Calu3 (cell line): Measurements from ENCODE around the gene PSMB5. TPM values are rescaled to one million over a fixed set of nuclear protein-coding genes. Genes with fewer than 3 reads are reported as not detected.

Experiments
- BruUV-seq: library from RNA; stranded (reverse); fragments of 400-500 nt; replicated peaks from 2 replicates; lab custom pipeline; 2021; lab: Mats Ljungman, UMichigan
- CTCF ChIA-PET: fragments of 300-600 bp; sonication (Branson Sonifier 250); formaldehyde crosslinking; loops from one replicate; lab custom pipeline; 2022; ENCODE audit warnings: antibody characterized with exemption; lab: Charles Lee
- DNase-seq: peaks from one replicate; pipeline ENCODE4 v3.0.0; 2022
- H3K27ac Mint-ChIP-seq: one replicate; pipeline ENCODE4 v1.8.0; 2022; ENCODE audit warnings: mixed read lengths; ENCODE audit not compliant: unreplicated experiment
- H3K27me3 Mint-ChIP-seq: one replicate; pipeline ENCODE4 v1.8.0; 2022; ENCODE audit warnings: mixed read lengths; ENCODE audit not compliant: unreplicated experiment
- H3K36me3 Mint-ChIP-seq: one replicate; pipeline ENCODE4 v1.8.0; 2022; ENCODE audit warnings: mild to moderate bottlenecking, moderate library complexity, mixed read lengths; ENCODE audit not compliant: insufficient read depth, unreplicated experiment
- H3K4me1 Mint-ChIP-seq: one replicate; pipeline ENCODE4 v1.8.0; 2022; ENCODE audit warnings: mild to moderate bottlenecking, low read depth, mixed read lengths; ENCODE audit not compliant: unreplicated experiment
- H3K4me3 Mint-ChIP-seq: one replicate; pipeline ENCODE4 v1.8.0; 2022; ENCODE audit warnings: mild to moderate bottlenecking, low read depth, moderate library complexity, mixed read lengths; ENCODE audit not compliant: unreplicated experiment
- H3K9me3 Mint-ChIP-seq: one replicate; pipeline ENCODE4 v1.8.0; 2022; ENCODE audit warnings: low read depth, mixed read lengths; ENCODE audit not compliant: unreplicated experiment
- intact Hi-C: fragments of 100-400 bp; cut with micrococcal nuclease; formaldehyde crosslinking; loops from one replicate; pipeline ENCODE4 v1.10.0; 2022; ENCODE audit not compliant: unreplicated experiment
- total RNA-seq: library from RNA; stranded (reverse); gene quantifications from 2 replicates; pipeline ENCODE4 v1.2.3, GENCODE V29; 2022
- TF ChIP-seq, protein P1 (sequence below): fragments of 200-600 bp; IDR thresholded peaks from one replicate; pipeline ENCODE4 v1.8.0; 2022; ENCODE audit warnings: antibody characterized with exemption; ENCODE audit not compliant: unreplicated experiment

The PSMB5 gene
- total RNA-seq, 1 experiment from 2014 or later = 121 TPM

DNA sequence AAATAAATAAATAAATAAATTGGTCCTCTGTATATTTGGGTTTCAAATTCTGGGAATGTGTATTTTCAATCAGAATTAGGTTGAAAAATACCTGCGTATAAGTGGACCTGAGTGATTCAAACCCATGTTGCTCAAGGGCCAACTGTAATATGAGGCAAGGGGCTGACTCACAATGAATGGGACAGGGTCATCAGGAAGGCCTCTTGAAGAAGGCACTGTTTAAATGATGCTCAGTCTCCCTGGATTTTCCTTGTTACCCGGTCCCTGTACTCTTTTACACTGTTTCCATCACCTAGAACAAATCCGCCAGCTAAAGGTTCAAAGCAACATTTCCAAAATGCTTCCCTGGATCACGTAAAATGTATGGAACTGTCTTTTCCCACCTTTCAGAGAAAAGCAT, 3.8 kb downstream of the PSMB5 start:
- Mint-ChIP-seq H3K27ac (no peak overlapping the region), H3K36me3 (peaks cover 54% of the 10 kb centered on the region), H3K9me3 (no peaks in the 10 kb centered on the region), H3K4me1 (peaks cover 8% of the 10 kb centered on the region), H3K27me3 (no peaks in the 10 kb centered on the region), H3K4me3 (no peak overlapping the region)
- TSS peak; percentile 11 for BruUV-seq
- TF ChIP-seq, protein P1, sequence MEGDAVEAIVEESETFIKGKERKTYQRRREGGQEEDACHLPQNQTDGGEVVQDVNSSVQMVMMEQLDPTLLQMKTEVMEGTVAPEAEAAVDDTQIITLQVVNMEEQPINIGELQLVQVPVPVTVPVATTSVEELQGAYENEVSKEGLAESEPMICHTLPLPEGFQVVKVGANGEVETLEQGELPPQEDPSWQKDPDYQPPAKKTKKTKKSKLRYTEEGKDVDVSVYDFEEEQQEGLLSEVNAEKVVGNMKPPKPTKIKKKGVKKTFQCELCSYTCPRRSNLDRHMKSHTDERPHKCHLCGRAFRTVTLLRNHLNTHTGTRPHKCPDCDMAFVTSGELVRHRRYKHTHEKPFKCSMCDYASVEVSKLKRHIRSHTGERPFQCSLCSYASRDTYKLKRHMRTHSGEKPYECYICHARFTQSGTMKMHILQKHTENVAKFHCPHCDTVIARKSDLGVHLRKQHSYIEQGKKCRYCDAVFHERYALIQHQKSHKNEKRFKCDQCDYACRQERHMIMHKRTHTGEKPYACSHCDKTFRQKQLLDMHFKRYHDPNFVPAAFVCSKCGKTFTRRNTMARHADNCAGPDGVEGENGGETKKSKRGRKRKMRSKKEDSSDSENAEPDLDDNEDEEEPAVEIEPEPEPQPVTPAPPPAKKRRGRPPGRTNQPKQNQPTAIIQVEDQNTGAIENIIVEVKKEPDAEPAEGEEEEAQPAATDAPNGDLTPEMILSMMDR = no peak
- intact Hi-C loops = no loop called here
- DNase-seq = no peak
- CTCF ChIA-PET = interaction anchor here (0.7 kb wide), 1 partner anchor 619 kb away, joined by 6 read pairs; no protein-coding TSS in a partner anchor

DNA sequence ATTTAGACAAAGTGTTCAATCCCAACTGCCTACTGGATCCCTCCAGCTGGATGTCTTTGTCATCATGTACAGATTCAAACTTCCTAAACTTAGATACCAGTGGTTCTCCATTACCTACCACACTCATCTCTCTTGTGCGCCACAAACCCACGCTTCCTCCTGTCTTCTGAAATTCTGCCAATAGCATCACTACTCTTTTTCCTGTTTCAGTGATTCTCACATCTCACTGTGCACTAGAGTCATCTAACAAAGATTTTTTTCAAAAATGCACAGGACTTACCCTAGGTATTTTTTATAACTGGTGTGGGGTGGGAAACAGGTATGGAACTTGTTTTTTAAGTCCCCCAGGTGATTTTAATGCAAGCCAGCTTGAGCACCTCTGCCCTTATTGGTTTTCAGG, 5.9 kb downstream of the PSMB5 start:
- CTCF ChIA-PET = no interaction called here

DNA sequence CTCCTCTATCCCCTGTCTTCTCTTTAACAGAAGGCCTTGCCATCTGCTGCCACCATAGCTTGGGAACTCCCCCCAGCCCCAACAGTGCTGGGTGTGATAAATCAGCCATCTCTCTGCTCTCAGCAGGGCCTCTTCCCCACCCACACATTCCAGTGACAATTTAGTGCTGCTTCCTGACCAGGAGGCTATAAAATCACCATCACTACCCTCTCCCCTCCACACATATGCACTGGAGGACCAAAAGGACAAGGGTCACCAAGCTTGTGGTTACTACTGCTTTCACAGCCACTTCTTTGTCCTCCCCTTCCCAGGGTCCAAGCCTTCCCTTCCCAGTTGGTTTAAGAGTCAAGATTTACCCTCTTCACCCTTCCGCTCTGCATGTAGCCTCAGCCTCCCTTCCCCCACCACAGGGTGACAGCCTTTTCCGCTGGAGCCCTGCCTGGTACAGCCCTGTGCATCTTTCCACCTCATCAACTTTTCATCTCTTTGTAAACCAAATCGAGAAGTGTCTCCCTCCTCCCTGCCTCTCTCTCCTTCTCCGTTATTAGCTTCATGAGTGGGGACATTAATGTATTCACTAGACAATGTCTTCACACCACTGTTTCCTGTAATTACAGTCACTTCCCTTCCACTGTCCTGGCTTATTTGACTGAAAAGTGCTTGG, 9.4 kb downstream of the PSMB5 start:
- intact Hi-C loops = no loop called here
- BruUV-seq = no TSS peak
- no peaks in the 10 kb centered on the region for H3K27me3 Mint-ChIP-seq
- H3K9me3 Mint-ChIP-seq = no peaks in the 10 kb centered on the region
- no peak overlapping the region for H3K27ac Mint-ChIP-seq
- TF ChIP-seq, protein P1 = no peak
- no peak overlapping the region for H3K4me3 Mint-ChIP-seq
- no peak for DNase-seq
- CTCF ChIA-PET = no interaction called here
- no peaks in the 10 kb centered on the region for H3K4me1 Mint-ChIP-seq
- H3K36me3 Mint-ChIP-seq = peaks cover 26% of the 10 kb centered on the region

More for the DNA sequence above, 5.9 kb downstream of the PSMB5 start:
- no peak overlapping the region for H3K4me3 Mint-ChIP-seq
- TF ChIP-seq, protein P1 = no peak
- peaks cover 51% of the 10 kb centered on the region for H3K36me3 Mint-ChIP-seq
- DNase-seq = no peak
- BruUV-seq = no TSS peak
- H3K9me3 Mint-ChIP-seq = no peaks in the 10 kb centered on the region
- intact Hi-C loops = no loop called here
- peaks cover 6% of the 10 kb centered on the region for H3K4me1 Mint-ChIP-seq
- H3K27me3 Mint-ChIP-seq = no peaks in the 10 kb centered on the region
- H3K27ac Mint-ChIP-seq = no peak overlapping the region

DNA sequence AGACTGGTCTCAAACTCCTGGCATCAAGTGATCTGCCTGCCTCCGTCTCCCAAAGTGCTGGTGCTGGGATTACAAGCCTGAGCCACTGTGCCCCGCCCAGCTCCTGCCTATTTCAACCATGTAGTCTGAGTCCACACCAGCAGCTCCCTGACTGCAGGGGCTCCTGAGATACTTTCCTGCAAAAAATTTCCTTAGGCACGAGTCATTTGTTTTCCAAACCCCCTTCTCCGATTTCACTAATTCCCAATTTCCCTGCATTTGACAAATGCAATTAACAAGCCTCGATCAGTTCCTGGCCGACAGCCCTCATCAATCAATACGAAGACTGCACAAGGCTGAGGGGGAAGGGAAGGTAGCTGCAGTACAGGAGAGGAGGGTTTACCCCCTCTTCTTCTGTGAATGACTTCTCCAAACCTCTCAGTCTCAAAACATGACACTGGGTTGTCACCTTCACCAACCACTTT, 10.1 kb downstream of the PSMB5 start:
- TF ChIP-seq, protein P1 = no peak
- peaks cover 26% of the 10 kb centered on the region for H3K36me3 Mint-ChIP-seq
- no peak overlapping the region for H3K4me3 Mint-ChIP-seq
- H3K4me1 Mint-ChIP-seq = no peaks in the 10 kb centered on the region
- no peaks in the 10 kb centered on the region for H3K27me3 Mint-ChIP-seq
- intact Hi-C loops = no loop called here
- H3K27ac Mint-ChIP-seq = no peak overlapping the region
- H3K9me3 Mint-ChIP-seq = no peaks in the 10 kb centered on the region
- BruUV-seq = no TSS peak
- CTCF ChIA-PET = no interaction called here
- DNase-seq = no peak
